GM21381 (cell line): ENCODE measurements around the gene RRN3.
"Not testable (repeated sequence)": the region's sequence is repeated elsewhere in the genome, so short reads cannot be mapped to it uniquely, and the experiment has no call there.

Source experiments
- ATAC-seq: cut with Tn5 transposase; IDR thresholded peaks from one replicate; pipeline ENCODE4 v1.9.1; 2021; ENCODE audit warnings: mild to moderate bottlenecking, moderate library complexity; ENCODE audit not compliant: unreplicated experiment

RRN3 gene

DNA sequence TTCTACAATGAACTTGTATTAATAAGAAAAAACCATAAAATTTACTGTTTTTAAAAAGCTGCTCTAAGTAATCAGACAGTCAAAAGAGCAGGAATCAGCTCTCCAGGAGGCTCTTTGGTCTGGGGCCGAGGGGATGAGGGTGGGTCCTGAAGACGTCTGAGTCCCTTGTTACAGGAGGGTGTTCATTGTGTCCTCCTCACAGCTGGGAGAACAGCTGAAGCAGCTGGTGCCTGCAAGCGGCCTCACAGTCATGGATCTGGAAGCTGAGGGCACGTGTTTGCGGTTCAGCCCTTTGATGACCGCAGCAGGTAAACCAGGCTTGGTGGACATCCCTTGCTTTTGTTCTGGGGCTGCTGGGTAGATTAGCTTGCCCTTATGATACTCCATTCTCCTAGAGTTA lies 64.3 kb downstream of the RRN3 start:
- ATAC-seq: not testable (repeated sequence)

DNA sequence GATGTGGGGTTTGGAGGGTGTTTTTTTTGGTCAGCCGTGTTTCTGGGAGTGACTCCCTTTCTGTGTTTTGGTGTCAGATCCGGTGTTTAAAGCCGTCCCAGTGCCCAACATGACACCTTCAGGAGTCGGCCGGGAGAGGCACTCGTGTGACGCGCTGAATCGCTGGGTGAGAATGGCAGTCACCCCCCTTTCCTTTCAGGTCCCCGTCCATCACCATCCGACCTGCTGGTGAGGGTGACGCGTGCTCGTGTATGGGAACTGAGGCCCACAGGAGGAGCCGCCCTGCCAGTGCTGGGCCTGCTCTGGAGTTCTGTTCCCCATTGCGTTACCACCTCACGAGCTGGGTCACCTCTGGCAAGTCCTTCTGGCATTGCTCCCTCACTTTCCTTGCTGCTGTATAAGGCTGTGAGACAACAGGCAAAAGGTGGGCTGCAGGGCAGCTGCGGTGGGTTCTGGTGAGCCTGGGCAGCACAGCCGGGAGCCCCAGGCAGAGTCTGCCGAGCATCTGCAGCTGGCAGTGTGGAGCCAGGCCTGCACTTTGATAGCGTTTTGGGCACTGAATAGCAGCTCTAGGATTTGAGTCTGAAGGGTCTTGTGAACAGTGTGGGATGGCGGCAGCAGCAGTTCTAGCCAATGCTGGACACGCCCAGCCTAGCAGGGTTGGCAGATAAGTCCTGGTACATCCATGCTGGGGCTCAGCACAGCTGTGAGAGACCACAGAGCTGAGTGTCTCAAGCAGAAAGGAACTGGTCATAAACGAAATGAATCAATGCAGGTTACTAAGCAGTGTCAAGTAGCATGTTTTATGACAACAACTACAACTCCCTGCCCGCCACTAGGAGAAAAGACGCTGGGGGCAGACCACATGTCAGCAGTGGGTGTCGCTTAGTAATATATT lies 65.0 kb downstream of the RRN3 start:
- not testable (repeated sequence) for ATAC-seq

DNA sequence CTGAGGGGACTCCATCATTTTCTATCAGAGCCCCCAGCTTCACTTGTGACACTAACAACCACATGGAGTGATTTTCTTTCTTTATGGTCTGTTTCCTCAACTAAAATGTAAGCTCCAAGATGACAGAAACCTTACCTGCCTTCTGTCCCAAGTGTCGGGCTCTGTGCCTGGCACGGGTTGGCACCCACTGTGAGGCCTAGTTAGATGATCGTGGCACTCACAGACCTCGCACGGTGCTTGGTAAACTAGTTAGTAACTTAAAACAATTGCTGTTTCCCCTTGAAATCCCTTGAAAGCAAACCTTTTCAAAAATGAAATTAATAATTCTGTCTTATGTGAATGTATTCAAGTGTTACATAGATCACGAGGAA lies 65.7 kb downstream of the RRN3 start:
- not testable (repeated sequence) for ATAC-seq

DNA sequence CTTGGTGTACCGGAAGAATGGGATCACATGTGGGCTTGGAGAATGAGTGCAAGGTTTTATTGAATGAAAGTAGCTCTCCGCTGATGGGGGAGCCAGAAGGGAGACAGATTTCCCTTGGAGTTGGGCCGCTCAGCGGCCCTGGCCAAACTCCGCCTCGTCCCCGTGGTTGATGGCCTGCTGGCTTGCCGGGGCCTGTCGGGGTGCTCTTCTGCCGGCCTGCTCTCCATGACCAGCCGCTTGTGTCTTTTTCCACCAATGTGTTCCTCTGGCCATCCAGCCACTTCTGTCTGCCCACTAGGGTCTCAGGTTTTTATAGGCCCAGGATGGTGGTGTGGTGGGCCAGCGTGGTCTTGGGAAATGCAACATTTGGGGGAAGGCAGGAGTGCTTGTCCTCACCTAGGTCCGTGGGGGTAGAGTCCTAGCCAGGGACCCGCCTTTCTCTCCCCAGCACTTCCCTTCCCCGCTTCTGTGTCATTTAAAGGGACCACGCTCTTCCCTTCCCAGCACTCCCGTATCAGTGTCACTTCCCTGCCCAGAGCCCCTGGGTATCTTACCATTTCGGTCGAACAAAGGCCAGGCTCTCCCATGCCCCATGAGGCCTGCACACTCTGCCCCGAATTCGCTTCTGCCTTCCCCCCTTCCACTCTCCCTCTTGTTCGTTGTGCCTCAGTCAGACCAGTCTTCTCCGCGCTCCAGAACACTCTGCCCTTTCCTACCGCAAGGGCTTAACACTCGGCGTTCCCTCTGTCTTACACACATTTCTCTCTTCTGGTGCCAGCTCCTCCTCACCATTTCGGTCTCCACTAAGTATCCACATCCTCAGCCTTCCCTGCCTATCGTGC lies 66.3 kb downstream of the RRN3 start:
- ATAC-seq: not testable (repeated sequence)

DNA sequence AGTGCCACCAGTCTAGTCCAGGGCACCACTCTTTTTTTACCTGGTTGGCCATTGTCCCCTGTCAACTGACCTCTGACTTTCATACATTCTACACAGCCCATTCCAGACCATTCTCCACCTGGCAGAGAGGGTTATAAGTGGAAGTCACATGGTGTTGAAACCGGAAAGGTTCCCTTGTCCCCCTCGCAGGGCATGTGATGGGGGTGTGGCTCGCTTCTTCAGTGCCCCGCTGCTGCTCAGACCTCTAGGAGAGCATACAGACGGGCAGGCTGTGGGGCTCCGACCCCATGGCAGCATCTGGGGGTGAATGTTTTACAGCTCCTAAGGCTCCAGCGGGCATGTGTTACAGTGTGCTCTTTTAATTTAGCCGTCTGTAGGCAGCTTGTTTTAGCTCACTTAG lies 67.0 kb downstream of the RRN3 start:
- not testable (repeated sequence) for ATAC-seq

DNA sequence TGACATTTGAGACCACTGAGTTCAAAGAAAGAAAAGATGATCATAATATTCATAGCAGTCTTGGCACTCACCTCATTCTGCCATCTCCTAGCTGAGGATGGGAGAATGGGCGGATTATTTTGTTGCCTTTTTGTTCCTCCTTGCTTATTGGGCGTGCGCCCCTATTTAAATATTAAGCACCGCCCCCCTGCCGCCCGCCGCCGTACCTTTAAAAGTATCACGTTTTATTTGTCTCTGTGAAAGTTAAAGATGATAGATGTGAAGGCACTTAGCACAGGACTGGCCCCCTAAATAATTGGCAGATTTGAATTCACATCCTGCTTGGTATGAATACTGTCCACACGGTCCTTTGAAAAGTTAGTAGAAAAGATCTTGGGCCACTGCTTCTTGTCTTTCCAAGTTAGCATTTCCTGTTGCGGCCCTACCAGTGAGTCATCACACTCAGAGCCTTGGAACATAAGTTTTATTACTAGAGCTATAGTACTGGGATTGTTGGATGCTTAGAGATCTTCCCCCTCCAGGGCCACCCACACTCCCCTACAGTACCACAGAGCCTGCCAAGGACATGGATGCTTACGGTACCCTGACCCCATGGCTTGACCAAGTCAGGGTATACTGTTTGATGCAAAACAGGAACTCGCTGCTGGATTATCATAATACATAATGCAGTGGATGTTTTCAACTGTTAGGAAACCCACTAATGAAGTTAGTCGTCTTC lies 68.7 kb downstream of the RRN3 start:
- not testable (repeated sequence) for ATAC-seq

DNA sequence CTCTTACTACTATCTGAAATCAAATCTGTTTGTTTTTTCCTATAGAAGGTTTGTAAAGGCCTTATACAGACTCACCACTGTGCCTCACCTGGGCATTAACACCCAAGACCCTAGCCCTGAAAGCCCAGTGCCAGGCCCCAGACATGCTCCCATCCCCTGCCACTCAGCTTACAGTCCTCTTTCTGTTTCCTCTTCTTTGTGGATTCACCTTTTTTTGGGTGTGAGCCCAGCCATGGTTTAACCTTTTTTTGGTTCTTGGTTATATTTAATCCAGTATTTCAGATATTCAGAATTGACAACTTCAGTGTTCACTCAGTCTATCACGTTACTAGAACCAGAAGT lies 69.2 kb downstream of the RRN3 start:
- not testable (repeated sequence) for ATAC-seq

DNA sequence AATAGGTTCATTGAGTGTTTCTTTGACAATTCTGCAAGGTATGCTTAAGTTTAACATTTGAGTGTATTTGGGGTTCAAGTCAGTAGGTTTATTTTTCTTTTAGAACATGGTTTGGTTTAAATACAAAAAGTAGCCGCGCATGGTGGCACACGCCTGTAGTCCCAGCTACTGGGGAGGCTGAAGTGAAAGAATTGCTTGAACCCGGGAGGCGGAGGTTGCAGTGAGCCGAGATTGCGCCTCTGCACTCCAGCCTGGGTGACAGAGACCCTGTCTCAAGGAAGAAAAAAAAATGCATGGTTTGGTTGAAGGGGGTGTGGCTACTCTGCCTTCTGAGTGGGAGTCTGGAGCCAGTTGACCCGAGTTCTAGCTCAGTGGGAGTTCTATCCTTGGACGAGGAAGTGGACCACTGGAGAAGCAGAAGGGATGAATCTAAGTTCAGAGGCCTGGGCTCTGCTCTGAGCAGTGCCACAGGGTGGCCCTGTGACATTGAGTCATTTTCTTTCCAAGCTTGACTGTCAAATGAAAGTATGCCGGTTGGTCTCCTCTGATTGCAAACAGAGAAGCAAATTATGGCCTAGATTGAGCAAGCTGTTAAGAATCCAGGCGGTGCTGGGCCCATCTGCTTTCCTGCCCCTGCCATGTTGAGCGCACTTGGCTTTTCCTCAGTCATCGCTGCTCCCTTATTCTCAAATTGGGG lies 70.5 kb downstream of the RRN3 start:
- ATAC-seq: not testable (repeated sequence)

DNA sequence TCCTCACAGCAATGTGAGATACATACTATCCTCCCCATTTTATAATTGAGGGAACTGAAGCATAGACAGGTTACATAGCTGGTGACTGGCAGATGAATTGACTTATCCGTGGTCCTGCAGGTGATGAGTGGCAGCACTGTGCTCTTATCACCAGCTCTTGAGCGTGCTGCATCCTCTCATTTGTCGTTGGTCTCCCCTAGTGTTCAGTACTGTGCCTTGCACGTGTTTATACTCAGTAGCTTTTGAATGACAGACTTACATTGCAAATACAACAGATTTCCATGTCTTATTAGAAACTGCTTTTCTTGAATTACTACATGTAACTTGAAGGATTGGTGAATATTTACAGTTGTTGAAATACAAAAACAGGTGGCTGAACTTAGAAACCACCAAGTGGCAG lies 71.9 kb downstream of the RRN3 start:
- ATAC-seq: not testable (repeated sequence)

DNA sequence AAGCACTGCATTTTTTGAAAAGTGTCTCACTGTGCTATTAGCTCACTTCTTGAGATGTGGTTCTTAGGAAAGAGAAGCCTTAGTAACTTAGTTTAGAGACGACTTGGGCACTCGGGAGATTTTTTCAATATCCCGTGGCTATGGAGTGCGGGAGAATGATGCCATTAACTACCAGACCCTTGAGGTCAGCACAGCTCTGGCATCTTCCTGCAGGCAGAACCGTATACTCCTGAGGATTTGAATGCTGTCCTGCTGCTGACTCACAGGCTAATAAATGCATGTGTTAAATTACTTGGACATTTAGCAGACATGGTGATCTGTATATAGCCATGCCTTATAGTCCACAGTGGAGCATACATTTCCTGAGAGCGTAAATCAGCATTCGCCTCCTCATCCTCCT lies 72.6 kb downstream of the RRN3 start:
- ATAC-seq: not testable (repeated sequence)

DNA sequence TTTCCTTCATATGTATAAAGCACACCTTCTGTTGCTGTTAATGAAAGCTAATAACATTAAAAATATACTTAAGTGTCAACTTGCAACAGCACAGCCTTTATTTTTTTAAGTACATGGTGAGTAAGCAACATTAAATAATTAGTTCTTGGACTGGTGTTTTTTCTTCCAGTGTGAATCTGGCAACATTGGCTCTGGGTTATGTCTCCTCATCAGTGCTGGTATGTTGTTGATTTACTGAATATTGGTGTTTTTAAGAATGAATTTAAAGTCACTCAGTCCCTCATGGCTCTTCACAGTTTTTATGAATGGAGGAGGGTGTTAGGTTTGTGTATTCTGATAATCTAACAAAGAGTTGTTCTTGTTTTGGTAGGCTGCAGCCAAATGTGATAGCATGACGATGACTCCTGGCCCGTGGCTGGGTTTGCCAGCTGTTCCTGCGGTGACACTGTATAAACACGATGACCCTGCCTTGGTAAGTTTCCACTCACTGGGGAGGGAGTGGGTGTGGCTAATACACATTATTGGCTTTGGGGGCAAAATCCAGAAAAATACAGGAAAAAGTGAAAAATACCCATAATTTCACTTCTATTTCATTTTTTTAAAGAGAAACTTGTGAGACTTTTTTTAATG lies 77.0 kb downstream of the RRN3 start:
- not testable (repeated sequence) for ATAC-seq

DNA sequence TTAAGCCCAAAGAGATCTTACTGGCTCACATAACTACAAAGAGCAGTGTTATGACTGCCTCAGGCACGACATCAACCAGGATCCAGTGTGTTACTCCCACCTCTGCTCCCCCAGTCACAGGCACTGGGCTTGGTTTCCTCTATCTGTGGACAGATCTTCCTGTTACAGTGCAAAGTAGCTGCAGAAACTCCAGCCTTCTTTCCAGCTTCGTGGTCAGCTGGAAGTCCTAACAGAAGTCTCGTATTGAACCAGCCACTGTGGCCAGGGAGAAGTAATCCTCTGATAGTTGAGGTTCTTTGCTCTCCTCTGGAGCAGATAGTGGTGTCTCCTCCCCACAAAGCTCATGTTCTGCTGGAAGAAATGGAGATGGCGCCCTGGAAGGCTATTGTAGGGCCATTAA lies 77.7 kb downstream of the RRN3 start:
- not testable (repeated sequence) for ATAC-seq

DNA sequence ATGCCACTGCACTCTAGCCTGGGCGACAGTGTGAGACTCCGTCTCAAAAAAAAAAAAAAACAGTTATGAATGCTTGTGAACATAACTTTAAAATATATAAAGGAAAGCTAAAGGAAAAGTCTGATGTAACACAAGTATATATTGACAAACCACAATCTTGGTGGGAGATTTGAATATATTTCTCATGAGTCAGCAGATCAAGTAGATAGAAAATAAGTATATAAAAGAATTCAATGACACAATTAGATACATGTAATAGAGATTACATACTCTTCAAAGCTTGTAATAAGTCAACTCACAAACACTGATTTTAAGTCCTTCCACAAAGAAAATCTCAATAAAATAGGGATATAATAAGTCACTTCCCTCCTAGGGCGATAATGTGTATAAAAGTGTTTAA lies 78.4 kb downstream of the RRN3 start:
- not testable (repeated sequence) for ATAC-seq

DNA sequence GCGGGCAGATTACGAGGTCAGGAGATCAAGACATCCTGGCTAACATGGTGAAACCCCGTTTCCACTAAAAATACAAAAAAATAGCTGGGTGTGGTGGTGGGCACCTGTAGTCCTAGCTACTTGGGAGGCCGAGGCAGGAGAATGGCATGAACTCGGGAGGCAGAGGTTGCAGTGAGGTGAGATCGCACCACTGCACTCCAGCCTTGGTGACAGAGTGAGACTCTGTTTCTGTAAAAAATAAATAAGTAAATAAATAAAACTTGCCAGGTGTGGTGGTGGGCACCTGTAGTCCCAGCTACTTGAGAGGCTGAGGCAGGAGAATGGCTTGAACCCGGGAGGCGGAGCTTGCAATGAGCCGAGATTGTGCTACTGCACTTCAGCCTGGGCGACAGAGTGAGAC lies 81.1 kb downstream of the RRN3 start:
- not testable (repeated sequence) for ATAC-seq
